Stimulated activated CD8-positive, alpha-beta memory T cell treated with anti-CD3 and anti-CD28 coated beads, Interleukin-12 subunit alpha, Interleukin-12 subunit beta, amount 100 ng/mL, for 24 hours (primary cell): Measurements from ENCODE around the gene MEGF11.
A peak's percentile ranks its signal among the peaks of the same experiment; 100 is the strongest.

Experiments
- DNase-seq: peaks from one replicate; pipeline ENCODE4 v3.0.0-alpha.2; 2020; ENCODE audit errors: extremely low read depth

Gene MEGF11

GRCh38 chr15:65857718-65858402 lies 395.7 kb downstream of the MEGF11 start:
- DNase-seq: no peak

GRCh38 chr15:65856821-65857455 lies 396.6 kb downstream of the MEGF11 start:
- peak; percentile 41 for DNase-seq

- no peak for DNase-seq
Measured at GRCh38 chr15:65851981-65852380, 401.6 kb downstream of the MEGF11 start.

- no peak for DNase-seq
Measured at GRCh38 chr15:65847989-65848388, 405.6 kb downstream of the MEGF11 start.

- DNase-seq: no peak
Measured at GRCh38 chr15:65845826-65846519, 407.6 kb downstream of the MEGF11 start.
